Measurements from ENCODE around the gene TAF11L5.
"Not testable (repeated sequence)": the region's sequence is repeated elsewhere in the genome, so short reads cannot be mapped to it uniquely, and the experiment has no call there.

Gene TAF11L5

DNA sequence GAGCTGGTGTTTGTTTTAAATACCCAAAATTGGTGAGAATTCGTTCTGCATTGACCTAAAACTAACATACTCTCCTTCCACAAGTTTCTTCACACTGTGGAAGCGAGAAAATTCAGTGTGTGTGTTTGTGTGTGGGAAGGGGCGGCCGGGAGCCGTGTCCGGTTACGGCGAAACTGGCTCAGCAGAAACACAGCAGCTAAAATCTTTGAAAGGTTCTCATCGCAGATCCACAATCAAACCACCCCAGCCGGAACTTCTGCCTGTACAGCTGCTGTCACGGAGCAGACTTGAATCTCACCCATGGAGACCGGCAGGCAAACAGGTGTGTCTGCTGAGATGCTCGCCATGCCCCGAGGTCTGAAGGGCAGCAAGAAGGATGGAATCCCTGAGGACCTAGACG, at the start of gene TAF11L5:
Gene TAF11L5 (plus strand): TSS at position 301 of the 400 bp plus-strand sequence.
- not testable (repeated sequence) for DNase-seq (ENCODE audit: low read depth in 1 of 2, low spot score in 1 of 2)

DNA sequence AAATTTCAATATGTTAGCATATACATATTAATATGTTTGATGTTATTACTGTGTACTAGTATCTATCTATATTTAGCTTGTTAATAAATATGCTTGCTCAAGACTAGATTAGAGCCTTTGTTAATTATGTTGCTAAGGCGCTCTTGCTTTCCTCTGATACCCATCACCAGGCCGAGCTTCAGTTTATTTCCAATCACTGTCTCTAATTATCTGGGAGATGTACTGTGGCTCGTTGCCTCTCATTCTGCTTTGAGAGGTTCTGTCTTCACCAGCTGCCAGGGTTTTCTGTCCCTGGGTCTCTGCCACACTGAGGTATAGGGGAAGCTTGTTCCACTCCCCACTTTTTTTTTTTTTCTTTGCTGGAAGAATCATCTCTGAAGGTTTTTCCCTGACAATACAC, 48.0 kb upstream of the TAF11L5 start:
- no peak for DNase-seq (ENCODE audit: low read depth in 1 of 2, low spot score in 1 of 2)

DNA sequence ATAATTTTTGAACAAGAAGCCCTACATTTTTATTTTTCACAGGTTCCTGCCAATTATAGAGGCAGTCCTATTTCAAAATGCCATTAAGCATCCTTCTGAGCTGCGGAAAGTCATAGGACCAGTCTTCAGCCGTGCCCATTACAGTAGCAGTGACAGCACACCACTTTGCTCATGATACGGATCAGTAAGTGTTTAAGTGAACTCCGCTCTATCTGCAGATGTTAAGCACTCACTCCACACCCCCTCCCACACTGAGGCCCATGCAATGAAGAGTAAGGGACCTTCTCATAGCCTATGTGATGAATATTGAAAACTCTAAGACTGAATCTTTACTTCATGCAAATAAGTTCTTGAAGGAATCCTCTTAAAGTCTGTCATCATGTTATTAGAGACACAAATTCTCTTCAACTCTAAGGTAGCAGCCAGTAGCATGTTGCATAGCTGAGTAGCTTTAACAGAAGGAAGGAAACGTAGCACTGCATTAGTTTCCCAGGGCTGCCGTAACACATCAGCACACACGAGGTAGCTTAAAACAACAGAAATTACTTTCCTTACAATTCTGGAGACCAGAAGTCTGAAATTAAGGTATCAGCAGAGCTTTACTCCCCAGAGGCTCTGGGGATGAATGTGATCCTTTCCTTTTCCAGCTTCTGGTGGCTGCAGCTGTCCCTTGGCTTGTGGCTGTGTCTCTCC, 47.3 kb upstream of the TAF11L5 start:
- no peak for DNase-seq (ENCODE audit: low read depth in 1 of 2, low spot score in 1 of 2)

DNA sequence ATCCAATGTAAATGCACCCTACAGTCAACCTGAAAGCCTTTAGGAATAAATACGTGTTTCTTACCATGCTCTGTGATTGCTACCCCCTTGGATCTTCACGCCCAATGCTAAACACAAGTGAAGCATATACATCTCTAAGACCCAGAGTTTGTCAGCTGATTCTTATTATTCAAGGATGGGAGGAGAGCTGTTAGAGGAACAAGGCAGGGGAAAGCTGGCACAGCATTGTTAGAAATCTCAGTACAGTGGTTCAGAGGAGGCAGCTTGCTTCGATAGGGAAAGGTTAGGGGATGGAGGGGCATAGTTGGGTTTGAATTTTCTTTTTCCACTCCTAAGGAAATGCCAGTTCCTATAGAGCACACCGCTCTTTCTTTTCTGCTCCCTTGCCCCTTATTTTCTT, 43.7 kb upstream of the TAF11L5 start:
- DNase-seq (ENCODE audit: low read depth in 1 of 2, low spot score in 1 of 2) = no peak

DNA sequence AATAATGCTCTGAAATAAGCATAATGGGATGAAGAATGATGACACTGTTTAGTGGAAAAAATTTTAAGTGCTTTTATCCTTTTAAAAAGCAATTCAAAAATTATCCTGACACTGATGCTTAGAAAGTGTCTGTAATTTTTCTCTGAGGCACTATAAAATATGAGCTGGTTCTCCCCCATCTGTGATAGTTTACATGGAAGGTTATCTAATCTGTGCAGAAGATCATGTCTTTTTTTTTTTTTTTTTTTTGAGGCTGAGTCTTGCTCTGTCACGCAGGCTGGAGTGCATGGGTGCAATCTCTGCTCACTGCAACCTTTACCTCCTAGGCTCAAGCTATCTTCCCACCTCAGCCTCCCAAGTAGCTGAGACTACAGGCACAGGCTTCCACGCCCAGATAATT, 42.2 kb upstream of the TAF11L5 start:
- no peak for DNase-seq (ENCODE audit: low read depth in 1 of 2, low spot score in 1 of 2)

DNA sequence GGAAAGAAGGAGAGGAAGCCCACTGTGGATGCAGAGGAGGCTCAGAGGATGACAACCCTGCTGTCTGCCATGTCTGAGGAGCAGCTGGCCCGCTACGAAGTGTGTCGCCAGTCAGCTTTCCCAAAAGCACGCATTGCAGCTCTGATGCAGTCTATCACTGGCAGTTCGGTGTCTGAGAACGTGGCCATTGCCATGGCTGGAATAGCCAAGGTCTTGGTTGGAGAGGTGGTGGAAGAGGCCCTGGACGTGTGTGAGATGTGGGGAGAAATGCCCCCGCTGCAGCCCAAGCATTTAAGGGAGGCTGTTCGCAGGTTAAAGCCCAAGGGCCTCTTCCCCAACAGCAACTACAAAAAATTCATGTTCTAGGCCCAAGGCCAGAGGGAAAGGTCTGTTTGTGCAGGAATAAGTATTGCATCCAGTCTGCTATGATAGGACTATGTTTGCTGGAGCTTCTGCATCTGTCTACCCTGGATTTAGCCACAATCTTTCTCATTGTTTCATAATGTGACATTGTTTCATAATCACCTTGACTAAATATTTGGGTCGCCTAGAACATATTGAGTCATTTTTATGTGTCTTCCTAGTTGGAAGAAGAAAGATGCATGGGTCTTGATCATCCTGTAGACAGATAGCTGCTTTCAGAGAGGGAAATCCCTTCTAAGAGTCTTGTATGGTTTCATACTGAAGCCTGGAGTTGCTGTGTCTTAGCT, 38.4 kb upstream of the TAF11L5 start:
- not testable (repeated sequence) for DNase-seq (ENCODE audit: low read depth in 1 of 2, low spot score in 1 of 2)

DNA sequence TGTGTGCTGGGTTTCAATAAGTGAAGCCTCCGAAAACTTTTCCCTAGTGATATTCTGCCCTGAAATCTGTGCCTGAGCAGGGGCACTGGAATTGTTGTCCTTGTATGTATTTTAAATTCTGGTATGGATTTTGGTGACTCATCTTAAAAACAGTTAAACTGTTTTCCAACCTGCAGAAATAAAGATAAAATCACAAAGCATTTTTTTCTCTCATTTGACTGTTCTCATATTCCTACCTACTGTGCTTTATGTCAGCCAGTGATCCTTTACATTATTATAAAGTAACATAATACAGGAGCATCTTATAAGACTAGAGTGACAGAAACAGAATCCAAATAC, 37.9 kb upstream of the TAF11L5 start:
- no peak for DNase-seq (ENCODE audit: low read depth in 1 of 2, low spot score in 1 of 2)

DNA sequence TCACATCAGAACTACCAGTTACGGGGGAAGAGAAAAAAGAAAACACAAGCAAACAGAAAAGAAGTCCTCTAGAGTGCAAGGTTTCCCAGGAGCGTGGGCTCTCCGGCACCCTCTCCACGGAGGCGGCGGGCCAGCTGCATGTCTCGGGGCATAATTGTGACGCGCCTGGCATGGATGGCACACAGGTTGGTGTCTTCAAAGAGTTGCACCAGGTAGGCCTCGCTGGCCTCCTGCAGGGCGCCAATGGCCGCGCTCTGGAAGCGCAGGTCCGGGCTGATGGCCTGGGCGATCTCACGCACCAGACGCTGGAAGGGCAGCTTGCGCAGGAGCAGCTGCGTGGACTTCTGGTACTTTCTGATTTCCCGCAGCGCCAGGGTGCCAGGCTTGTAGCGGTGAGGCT, 33.8 kb upstream of the TAF11L5 start:
- DNase-seq (ENCODE audit: low read depth in 1 of 2, low spot score in 1 of 2) = not testable (repeated sequence)

DNA sequence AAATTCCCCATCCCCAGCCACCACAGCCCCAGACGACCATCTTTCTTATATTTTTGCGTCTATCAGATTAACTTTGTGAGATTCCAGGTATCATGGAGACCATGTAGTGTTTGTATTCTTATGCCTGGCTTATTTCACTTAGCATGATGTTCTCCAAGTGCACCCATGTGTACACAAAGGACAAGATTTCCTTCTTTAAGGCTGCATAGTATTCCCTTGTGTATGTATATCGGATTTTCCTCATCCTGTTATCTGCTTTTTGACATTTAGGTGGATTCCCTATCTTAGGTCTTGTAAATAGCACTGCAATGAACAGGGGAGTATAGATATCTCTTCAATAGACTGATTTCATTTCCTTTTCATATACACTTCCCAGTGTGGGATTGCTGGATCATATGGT, 32.3 kb upstream of the TAF11L5 start:
- no peak for DNase-seq (ENCODE audit: low read depth in 1 of 2, low spot score in 1 of 2)

DNA sequence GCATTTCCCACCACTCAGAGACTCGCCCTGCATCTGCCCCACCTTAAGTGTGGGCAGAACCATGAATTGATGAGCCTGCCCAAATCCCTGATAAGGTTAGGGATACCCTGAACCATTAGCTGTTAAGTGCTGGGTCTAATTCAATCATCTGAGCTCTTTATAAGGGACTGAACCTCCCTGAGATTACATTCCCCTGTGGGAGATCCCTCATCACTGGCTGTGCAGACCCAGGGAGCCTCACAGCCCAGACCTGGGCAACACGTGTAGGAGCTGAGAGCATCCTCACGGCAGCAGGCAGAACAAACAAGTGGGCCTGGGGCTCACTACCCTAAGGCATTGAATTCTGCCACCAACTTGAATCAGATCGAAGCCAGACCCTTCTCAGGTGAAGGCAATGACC, 27.6 kb upstream of the TAF11L5 start:
- DNase-seq (ENCODE audit: low read depth in 1 of 2, low spot score in 1 of 2) = no peak

DNA sequence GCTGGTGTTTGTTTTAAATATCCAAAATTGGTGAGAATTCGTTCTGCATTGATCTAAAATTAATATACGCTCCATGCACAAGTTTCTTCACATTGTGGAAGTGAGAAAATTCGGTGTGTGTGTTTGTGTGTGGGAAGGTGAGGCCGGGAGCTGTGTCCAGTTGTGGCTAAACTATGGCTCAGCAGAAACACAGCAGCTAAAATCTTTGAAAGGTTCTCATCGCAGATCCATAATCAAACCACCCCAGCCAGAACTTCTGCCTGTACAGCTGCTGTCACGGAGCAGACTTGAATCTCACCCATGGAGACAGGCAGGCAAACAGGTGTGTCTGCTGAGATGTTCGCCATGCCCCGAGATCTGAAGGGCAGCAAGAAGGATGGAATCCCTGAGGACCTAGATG, 27.1 kb upstream of the TAF11L5 start, which contains the start of gene TAF11L2:
Gene TAF11L2 (plus strand): TSS at position 301 of the 400 bp plus-strand sequence.
- not testable (repeated sequence) for DNase-seq (ENCODE audit: low read depth in 1 of 2, low spot score in 1 of 2)

DNA sequence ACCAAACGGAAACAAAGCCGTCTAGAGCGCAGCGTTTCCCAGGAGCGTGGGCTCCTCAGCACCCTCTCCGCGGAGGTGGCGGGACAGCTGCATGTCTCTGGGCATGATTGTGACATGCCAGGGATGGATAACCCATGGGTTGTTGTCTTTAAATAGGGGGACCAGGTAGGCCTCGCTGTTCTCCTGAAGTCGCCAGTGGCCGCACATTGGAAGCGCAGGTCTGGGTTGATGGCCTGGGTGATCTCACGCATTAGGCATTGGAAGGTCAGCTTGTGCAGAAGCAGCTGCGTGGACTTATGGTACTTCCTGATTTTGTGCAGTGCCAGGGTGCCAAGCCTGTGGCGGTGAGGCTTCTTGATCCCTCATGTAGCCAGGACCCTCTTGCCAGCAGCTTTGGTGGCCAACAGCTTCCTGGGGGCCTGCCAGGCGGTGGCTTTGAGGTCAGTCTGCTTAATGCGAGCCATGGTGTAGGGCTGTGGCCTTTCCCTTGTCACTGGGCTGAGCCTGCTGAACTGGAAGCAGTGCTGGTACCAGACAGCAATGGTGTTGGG, 13.2 kb upstream of the TAF11L5 start:
- DNase-seq (ENCODE audit: low read depth in 1 of 2, low spot score in 1 of 2) = no peak

DNA sequence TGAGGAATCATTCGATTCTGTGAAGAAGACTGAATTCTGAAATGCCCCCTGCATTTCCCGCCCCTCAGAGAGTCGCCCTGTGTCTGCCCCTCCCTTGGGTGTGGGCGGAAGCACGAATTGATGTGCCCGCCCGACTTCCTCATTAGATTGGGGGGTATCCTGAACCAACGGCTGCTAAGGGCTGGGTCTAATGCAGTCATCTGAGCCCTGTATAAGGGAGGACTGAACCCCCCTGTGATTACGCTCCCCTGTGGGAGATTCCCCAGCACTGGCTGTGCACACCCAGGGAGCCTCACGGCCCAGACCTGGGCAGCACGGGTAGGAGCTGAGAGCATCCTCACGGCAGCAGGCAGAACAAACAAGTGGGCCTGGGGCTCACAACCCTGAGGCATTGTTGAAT, 7.5 kb upstream of the TAF11L5 start:
- peak in 1 of 2 donors; percentile 13 for DNase-seq (ENCODE audit: low read depth in 1 of 2, low spot score in 1 of 2)

DNA sequence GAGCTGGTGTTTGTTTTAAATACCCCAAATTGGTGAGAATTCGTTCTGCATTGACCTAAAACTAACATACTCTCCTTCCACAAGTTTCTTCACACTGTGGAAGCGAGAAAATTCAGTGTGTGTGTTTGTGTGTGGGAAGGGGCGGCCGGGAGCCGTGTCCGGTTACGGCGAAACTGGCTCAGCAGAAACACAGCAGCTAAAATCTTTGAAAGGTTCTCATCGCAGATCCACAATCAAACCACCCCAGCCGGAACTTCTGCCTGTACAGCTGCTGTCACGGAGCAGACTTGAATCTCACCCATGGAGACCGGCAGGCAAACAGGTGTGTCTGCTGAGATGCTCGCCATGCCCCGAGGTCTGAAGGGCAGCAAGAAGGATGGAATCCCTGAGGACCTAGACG, 7.0 kb upstream of the TAF11L5 start, which contains the start of gene TAF11L3:
Gene TAF11L3 (plus strand): TSS at position 301 of the 400 bp plus-strand sequence.
- not testable (repeated sequence) for DNase-seq (ENCODE audit: low read depth in 1 of 2, low spot score in 1 of 2)

DNA sequence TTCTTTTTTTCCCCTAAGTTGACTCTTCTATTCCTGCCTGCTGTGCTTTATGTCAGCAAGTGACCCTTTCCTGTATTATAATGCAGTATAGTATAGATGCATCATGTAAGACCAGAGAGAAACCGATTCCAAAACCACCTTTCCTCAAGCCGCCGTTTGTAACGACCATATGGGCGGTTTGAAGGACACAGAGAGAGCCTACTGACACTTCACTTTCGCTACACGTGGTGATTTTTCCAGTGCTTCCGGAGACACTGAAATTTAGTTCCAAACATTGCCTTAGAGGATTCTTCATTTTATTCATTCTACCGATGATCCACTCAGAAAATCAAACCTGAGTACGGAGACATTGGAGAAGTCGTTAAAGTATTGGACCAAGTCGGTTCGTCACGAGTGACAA, 5.5 kb upstream of the TAF11L5 start:
- not testable (repeated sequence) for DNase-seq (ENCODE audit: low read depth in 1 of 2, low spot score in 1 of 2)

DNA sequence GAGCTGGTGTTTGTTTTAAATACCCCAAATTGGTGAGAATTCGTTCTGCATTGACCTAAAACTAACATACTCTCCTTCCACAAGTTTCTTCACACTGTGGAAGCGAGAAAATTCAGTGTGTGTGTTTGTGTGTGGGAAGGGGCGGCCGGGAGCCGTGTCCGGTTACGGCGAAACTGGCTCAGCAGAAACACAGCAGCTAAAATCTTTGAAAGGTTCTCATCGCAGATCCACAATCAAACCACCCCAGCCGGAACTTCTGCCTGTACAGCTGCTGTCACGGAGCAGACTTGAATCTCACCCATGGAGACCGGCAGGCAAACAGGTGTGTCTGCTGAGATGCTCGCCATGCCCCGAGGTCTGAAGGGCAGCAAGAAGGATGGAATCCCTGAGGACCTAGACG, 3.5 kb upstream of the TAF11L5 start, which contains the start of gene TAF11L4:
Gene TAF11L4 (plus strand): TSS at position 301 of the 400 bp plus-strand sequence.
- DNase-seq (ENCODE audit: low read depth in 1 of 2, low spot score in 1 of 2) = not testable (repeated sequence)

DNA sequence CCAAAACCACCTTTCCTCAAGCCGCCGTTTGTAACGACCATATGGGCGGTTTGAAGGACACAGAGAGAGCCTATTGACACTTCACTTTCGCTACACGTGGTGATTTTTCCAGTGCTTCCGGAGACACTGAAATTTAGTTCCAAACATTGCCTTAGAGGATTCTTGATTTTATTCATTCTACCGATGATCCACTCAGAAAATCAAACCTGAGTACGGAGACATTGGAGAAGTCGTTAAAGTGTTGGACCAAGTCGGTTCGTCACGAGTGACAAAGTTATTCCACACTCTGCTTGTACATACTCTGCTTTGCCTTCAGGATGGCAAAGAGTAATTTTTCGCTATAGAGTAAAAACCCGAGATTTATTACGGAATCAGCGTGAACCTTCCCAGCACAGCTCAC, 1.5 kb downstream of the TAF11L5 start:
- DNase-seq (ENCODE audit: low read depth in 1 of 2, low spot score in 1 of 2) = peak in 1 of 2 donors; percentile 14

DNA sequence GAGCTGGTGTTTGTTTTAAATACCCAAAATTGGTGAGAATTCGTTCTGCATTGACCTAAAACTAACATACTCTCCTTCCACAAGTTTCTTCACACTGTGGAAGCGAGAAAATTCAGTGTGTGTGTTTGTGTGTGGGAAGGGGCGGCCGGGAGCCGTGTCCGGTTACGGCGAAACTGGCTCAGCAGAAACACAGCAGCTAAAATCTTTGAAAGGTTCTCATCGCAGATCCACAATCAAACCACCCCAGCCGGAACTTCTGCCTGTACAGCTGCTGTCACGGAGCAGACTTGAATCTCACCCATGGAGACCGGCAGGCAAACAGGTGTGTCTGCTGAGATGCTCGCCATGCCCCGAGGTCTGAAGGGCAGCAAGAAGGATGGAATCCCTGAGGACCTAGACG, 3.3 kb downstream of the TAF11L5 start, which contains the start of gene TAF11L6:
Gene TAF11L6 (plus strand): TSS at position 301 of the 400 bp plus-strand sequence.
- DNase-seq (ENCODE audit: low read depth in 1 of 2, low spot score in 1 of 2) = not testable (repeated sequence)
